H1 (cell line): ENCODE measurements around the gene IFI30. TPM values are rescaled to one million over a fixed set of nuclear protein-coding genes. Genes with fewer than 3 reads are reported as not detected.

Experiments used
- CTCF ChIA-PET: fragments of 300-600 bp; sonication (Branson Sonifier 250); formaldehyde crosslinking; loops from one replicate; lab custom pipeline; 2021; ENCODE audit not compliant: partially characterized antibody; lab: Charles Lee
- POLR2A ChIA-PET: fragments of 300-600 bp; sonication (Branson Sonifier 250); formaldehyde crosslinking; loops from one replicate; lab custom pipeline; 2021; ENCODE audit warnings: inconsistent platforms; ENCODE audit not compliant: partially characterized antibody; lab: Charles Lee
- DNase-seq, 2 experiments: peaks; one replicate each; pipeline versions ENCODE4 v3.0.0 to v3.0.0-alpha.2; 2010 to 2022; ENCODE audit warnings: low spot score in 2 of 2, low read depth in 1 of 2, mixed read lengths in 1 of 2
- FAIRE-seq: peaks from 2 replicates; lab custom pipeline; 2011; peaks lifted over from hg19 to GRCh38; lab: Jason Lieb, UNC
- H2AFZ ChIP-seq: 2 replicates; pipeline ENCODE4 v1.8.1; 2012; ENCODE audit warnings: low read length, inconsistent platforms
- H2AK5ac ChIP-seq: 2 replicates; pipeline ENCODE4 v1.6.1; 2013; ENCODE audit warnings: low read depth, low read length
- H2BK120ac ChIP-seq: replicated peaks from 2 replicates; pipeline ENCODE3; 2013; ENCODE audit warnings: low read depth, low read length, inconsistent platforms
- H2BK12ac ChIP-seq: 2 replicates; pipeline ENCODE4 v1.6.1; 2013; ENCODE audit warnings: low read depth, low read length
- H2BK15ac ChIP-seq: 2 replicates; pipeline ENCODE4 v1.6.1; 2013; ENCODE audit warnings: low read length
- H2BK20ac ChIP-seq: 2 replicates; pipeline ENCODE4 v1.6.1; 2013; ENCODE audit warnings: low read length
- H2BK5ac ChIP-seq: 2 replicates; pipeline ENCODE4 v1.6.1; 2013; ENCODE audit warnings: low read depth, low read length
- H3K14ac ChIP-seq: 2 replicates; pipeline ENCODE4 v1.6.1; 2013; ENCODE audit warnings: inconsistent platforms; ENCODE audit not compliant: insufficient read length
- H3K18ac ChIP-seq: 2 replicates; pipeline ENCODE4 v1.6.1; 2013; ENCODE audit warnings: low read length; ENCODE audit errors: extremely low read depth
- H3K23ac ChIP-seq: 2 replicates; pipeline ENCODE4 v1.6.1; 2013; ENCODE audit warnings: inconsistent platforms; ENCODE audit not compliant: insufficient read length
- H3K23me2 ChIP-seq: 2 replicates; pipeline ENCODE4 v1.6.1; 2013; ENCODE audit warnings: low read depth, low read length
- H3K27ac ChIP-seq: 2 replicates; pipeline ENCODE4 v1.6.1; 2011; ENCODE audit warnings: low read depth, low read length, inconsistent platforms
- H3K27me3 ChIP-seq, 4 experiments: replicated peaks in 1 of 4; 1 replicate in 1 of 4; 2 replicates in 3 of 4; pipeline versions ENCODE4 v1.6.1 to v1.8.1; 2011 to 2013; ENCODE audit warnings: low read length in 3 of 4, mild to moderate bottlenecking in 3 of 4, inconsistent platforms in 2 of 4, mixed read lengths in 2 of 4, moderate library complexity in 1 of 4; ENCODE audit not compliant: control insufficient read depth in 3 of 4, insufficient read depth in 3 of 4; ENCODE audit errors: extremely low read depth in 1 of 4
- H3K36me3 ChIP-seq, 4 experiments: 2 replicates each; pipeline versions ENCODE4 v1.6.1 to v1.8.1; 2011 to 2013; ENCODE audit warnings: mild to moderate bottlenecking in 4 of 4, low read length in 3 of 4, moderate library complexity in 2 of 4, control low read depth in 1 of 4, inconsistent platforms in 1 of 4; ENCODE audit not compliant: insufficient read depth in 4 of 4, control insufficient read depth in 2 of 4
- H3K4ac ChIP-seq: replicated peaks from 2 replicates; pipeline ENCODE3; 2013; ENCODE audit warnings: low read length, low read depth, mixed read lengths, inconsistent platforms; ENCODE audit not compliant: insufficient read length
- H3K4me1 ChIP-seq, 4 experiments: replicated peaks in 1 of 4; 1 replicate in 1 of 4; 2 replicates in 3 of 4; pipeline versions ENCODE4 v1.6.1 to v1.8.1; 2011 to 2013; ENCODE audit warnings: low read length in 3 of 4, inconsistent platforms in 2 of 4, mixed read lengths in 1 of 4; ENCODE audit not compliant: insufficient read depth in 4 of 4, control insufficient read depth in 3 of 4
- H3K4me2 ChIP-seq, 2 experiments: 2 replicates each; pipeline versions ENCODE4 v1.6.1 to v1.8.1; 2011 to 2013; ENCODE audit warnings: low read depth in 2 of 2, low read length in 2 of 2, control low read depth in 1 of 2, inconsistent platforms in 1 of 2, mild to moderate bottlenecking in 1 of 2; ENCODE audit not compliant: insufficient read depth in 1 of 2
- H3K4me3 ChIP-seq, 4 experiments: fragments of 200-600, 300-600 bp in 1 of 4; sonication (generic), shearing (Covaris generic), sonication (Bioruptor Twin) in 1 of 4; 2 replicates each; pipeline versions ENCODE4 v1.5.1 to v1.8.1; 2011 to 2016; ENCODE audit warnings: low read length in 4 of 4, low read depth in 3 of 4, control low read depth in 2 of 4, inconsistent platforms in 2 of 4, mild to moderate bottlenecking in 2 of 4, mixed read lengths in 1 of 4, moderate library complexity in 1 of 4; ENCODE audit not compliant: insufficient read depth in 2 of 4; ENCODE audit errors: extremely low read depth in 1 of 4
- H3K56ac ChIP-seq: replicated peaks from 2 replicates; pipeline ENCODE3; 2013; ENCODE audit warnings: low read depth, mild to moderate bottlenecking, mixed read lengths, low read length, inconsistent platforms; ENCODE audit not compliant: insufficient read length
- H3K79me1 ChIP-seq: 2 replicates; pipeline ENCODE4 v1.6.1; 2013; ENCODE audit warnings: low read depth, low read length, control low read depth
- H3K79me2 ChIP-seq, 2 experiments: 2 replicates each; pipeline versions ENCODE4 v1.6.1 to v1.8.1; 2012 to 2013; ENCODE audit warnings: low read length in 2 of 2, mild to moderate bottlenecking in 2 of 2, inconsistent platforms in 1 of 2; ENCODE audit not compliant: insufficient read depth in 2 of 2, control insufficient read depth in 1 of 2
- H3K9ac ChIP-seq, 4 experiments: replicated peaks in 1 of 4; 1 replicate in 1 of 4; 2 replicates in 3 of 4; pipeline versions ENCODE4 v1.6.1 to v1.8.1; 2011 to 2013; ENCODE audit warnings: low read depth in 3 of 4, low read length in 3 of 4, control low read depth in 2 of 4, mild to moderate bottlenecking in 2 of 4, moderate library complexity in 2 of 4, inconsistent platforms in 1 of 4; ENCODE audit errors: extremely low read depth in 1 of 4
- H3K9me3 ChIP-seq, 2 experiments: 2 replicates each; pipeline versions ENCODE4 v1.6.1 to v1.8.1; 2012 to 2013; ENCODE audit warnings: mild to moderate bottlenecking in 2 of 2, moderate library complexity in 2 of 2, control low read depth in 1 of 2, inconsistent platforms in 1 of 2, low read depth in 1 of 2, low read length in 1 of 2, mixed read lengths in 1 of 2; ENCODE audit not compliant: insufficient read depth in 2 of 2
- H4K20me1 ChIP-seq, 2 experiments: replicated peaks in 1 of 2; 2 replicates each; pipeline versions ENCODE3 to v1.8.1; 2011 to 2013; ENCODE audit warnings: inconsistent platforms in 2 of 2, low read length in 2 of 2, mild to moderate bottlenecking in 1 of 2; ENCODE audit not compliant: insufficient read depth in 2 of 2, control insufficient read depth in 1 of 2
- H4K5ac ChIP-seq: 2 replicates; pipeline ENCODE4 v1.6.1; 2013; ENCODE audit warnings: low read length, low read depth, mixed read lengths, inconsistent platforms; ENCODE audit not compliant: insufficient read length
- H4K8ac ChIP-seq: 2 replicates; pipeline ENCODE4 v1.8.0; 2013; ENCODE audit warnings: mild to moderate bottlenecking, moderate library complexity, low read length, inconsistent platforms; ENCODE audit not compliant: insufficient read depth; ENCODE audit errors: extremely low read depth
- H4K91ac ChIP-seq: replicated peaks from 2 replicates; pipeline ENCODE3; 2013; ENCODE audit warnings: low read length, mixed read lengths, inconsistent platforms; ENCODE audit not compliant: insufficient read length
- CEBPB ChIP-seq: IDR thresholded peaks from 2 replicates; pipeline ENCODE4 v1.6.1; 2012; ENCODE audit warnings: low read depth, low read length
- EP300 ChIP-seq, 2 experiments: IDR thresholded peaks; 1 replicate in 1 of 2; 2 replicates in 1 of 2; pipeline ENCODE4 v1.6.1; 2011 to 2012; ENCODE audit warnings: low read depth in 2 of 2, low read length in 2 of 2, mild to moderate bottlenecking in 2 of 2, borderline replicate concordance in 1 of 2, inconsistent platforms in 1 of 2, moderate library complexity in 1 of 2
- JUN ChIP-seq: IDR thresholded peaks from 2 replicates; pipeline ENCODE4 v1.6.1; 2011; ENCODE audit warnings: low read depth, mild to moderate bottlenecking, improper control_type of control experiment, low read length
- JUND ChIP-seq: IDR thresholded peaks from 2 replicates; pipeline ENCODE4 v1.6.1; 2011; ENCODE audit warnings: mild to moderate bottlenecking, improper control_type of control experiment, low read length
- PHF8 ChIP-seq: fragments of 200-600 bp; sonication (generic); conservative IDR thresholded peaks from 2 replicates; pipeline ENCODE4 v1.7.1; 2012; ENCODE audit warnings: low read depth, mild to moderate bottlenecking, inconsistent platforms, low read length, moderate library complexity
- RAD21 ChIP-seq, 2 experiments: IDR thresholded peaks in 1 of 2; conservative IDR thresholded peaks in 1 of 2; 2 replicates each; pipeline ENCODE4 v1.6.1; 2011; ENCODE audit warnings: low read depth in 2 of 2, low read length in 2 of 2, improper control_type of control experiment in 1 of 2, inconsistent platforms in 1 of 2, mild to moderate bottlenecking in 1 of 2, moderate library complexity in 1 of 2
- RBBP5 ChIP-seq: IDR thresholded peaks from 2 replicates; pipeline ENCODE4 v1.7.1; 2012; ENCODE audit warnings: low read depth, mild to moderate bottlenecking, inconsistent platforms, low read length, moderate library complexity, borderline replicate concordance
- RFX5 ChIP-seq: IDR thresholded peaks from 2 replicates; pipeline ENCODE4 v1.6.1; 2011; ENCODE audit warnings: low read depth, low read length, improper control_type of control experiment, borderline replicate concordance
- RXRA ChIP-seq: IDR thresholded peaks from 2 replicates; pipeline ENCODE4 v1.6.1; 2011; ENCODE audit warnings: low read depth, mild to moderate bottlenecking, low read length, moderate library complexity; ENCODE audit not compliant: insufficient read depth
- SP1 ChIP-seq: IDR thresholded peaks from 2 replicates; pipeline ENCODE4 v1.6.1; 2011; ENCODE audit warnings: low read depth, low read length
- SP4 ChIP-seq: IDR thresholded peaks from 2 replicates; pipeline ENCODE4 v1.6.1; 2012; ENCODE audit warnings: low read length, inconsistent platforms
- TCF12 ChIP-seq: IDR thresholded peaks from 2 replicates; pipeline ENCODE4 v1.6.1; 2011; ENCODE audit warnings: low read depth, mild to moderate bottlenecking, low read length
- ZNF274 ChIP-seq: IDR thresholded peaks from 2 replicates; pipeline ENCODE4 v1.7.0; 2012; ENCODE audit warnings: low read length, borderline replicate concordance; ENCODE audit errors: extremely low read depth
- WGBS, 2 experiments: shearing (Covaris generic) in 1 of 2; methylation state at CpG; one replicate each; pipeline versions ENCODE4 v1.1.6 to v1.1.7; 2013 to 2015; ENCODE audit warnings: low lambda C conversion rate in 2 of 2, mixed read lengths in 2 of 2, inconsistent platforms in 1 of 2, low coverage in 1 of 2, missing lambda C conversion rate in 1 of 2; ENCODE audit not compliant: insufficient replicate concordance in 2 of 2, insufficient coverage in 1 of 2, insufficient read length in 1 of 2; ENCODE audit errors: extremely low coverage in 1 of 2, missing lambda C conversion rate in 1 of 2; 5-methylcytosine and 5-hydroxymethylcytosine counted together
- polyA plus RNA-seq, 7 experiments: library from polyadenylated mRNA; depleted of rRNA in 3 of 7; stranded (reverse) in 5 of 7; unstranded in 2 of 7; fragments of >200 nt in 5 of 7; fragments of 200-250 nt in 2 of 7; gene quantifications; 1 replicate in 5 of 7; 2 replicates in 1 of 7; 4 replicates in 1 of 7; pipeline versions ENCODE4 v1.2.1 to v1.2.3, GENCODE V29; 2011 to 2013; ENCODE audit warnings: missing spikeins in 2 of 7, mixed read lengths in 2 of 7
- total RNA-seq: library from RNA; stranded (reverse); fragmentation: NEBNext Ultra II Directional; extraction: Animal tissue kit (Norgen Biotek cat#: 25700); gene quantifications from 2 replicates; pipeline ENCODE4 v1.2.1, GENCODE V29; 2021

Gene IFI30
- total and polyA plus RNA-seq, 2 of the 8 experiments (the other 6 are each of a cell fraction or from before 2014, with no cell fraction given): 28.9 to 62.4 TPM

DNA sequence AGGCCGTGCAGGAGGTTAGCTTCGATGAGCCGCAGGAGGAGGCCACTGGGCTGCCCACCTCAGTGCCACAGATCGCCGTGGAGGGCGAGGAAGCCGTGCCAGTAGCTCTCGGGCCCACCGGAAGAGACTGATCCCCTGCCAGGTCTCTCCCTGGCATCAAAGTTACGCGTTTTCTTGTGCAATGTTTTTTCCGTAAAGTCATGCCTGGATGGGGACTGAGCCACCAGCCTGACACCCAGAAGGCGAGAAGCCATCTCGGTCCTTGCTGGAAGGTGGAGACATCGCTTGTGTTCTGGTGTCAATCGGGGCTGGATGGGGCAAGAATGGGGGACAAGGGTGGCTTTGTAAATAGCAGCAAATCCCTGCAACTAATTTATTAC, 24.0 kb upstream of the IFI30 start:
- FAIRE-seq (no peak), DNase-seq (no peak)
- Histone ChIP-seq H3K4me2 (no peak overlapping the region), H3K9ac (no peak overlapping the region), H2BK20ac (no peak overlapping the region), H3K27ac (no peak overlapping the region), H4K20me1 (peaks cover 6% of the 10 kb centered on the region in 2 experiments), H3K4me1 (peaks cover 0 to 7% (median 2%) of the 10 kb centered on the region in 4 experiments; a peak in 4 of 7 replicates), H3K23ac (no peak overlapping the region), H4K5ac (no peak overlapping the region), H3K79me2 (no peaks in the 10 kb centered on the region), H2AFZ (no peak overlapping the region), H3K36me3 (peaks cover 0 to 11% (median 5%) of the 10 kb centered on the region in 4 experiments; a peak in 4 of 8 replicates), H3K14ac (no peak overlapping the region), H2AK5ac (no peak overlapping the region), H3K4me3 (no peak overlapping the region), H3K27me3 (no peaks in the 10 kb centered on the region), H3K56ac (no peak overlapping the region), H3K23me2 (peaks cover 13% of the 10 kb centered on the region), H2BK15ac (no peak overlapping the region), H4K8ac (no peak overlapping the region), H2BK120ac (no peak overlapping the region), H2BK12ac (no peak overlapping the region), H4K91ac (no peak overlapping the region), H2BK5ac (no peak overlapping the region), H3K9me3 (no peaks in the 10 kb centered on the region), H3K4ac (no peak overlapping the region), H3K18ac (no peak overlapping the region), H3K79me1 (peaks cover 2% of the 10 kb centered on the region; the same call in 1 of the 2 replicates)
- POLR2A ChIA-PET: interaction anchor here (1.1 kb wide), 1 partner anchor 19 kb away, joined by 3 read pairs; no protein-coding TSS in a partner anchor
- 85% methylated on average over 16 of the region's 16 CpGs; no CpG with 5 or more reads in 1 of the 2 experiments for WGBS, 2 experiments
- no peak for TF ChIP-seq RFX5
- no peak for TF ChIP-seq PHF8
- no peak for TF ChIP-seq TCF12
- no peak for TF ChIP-seq JUND
- no peak for TF ChIP-seq RBBP5
- TF ChIP-seq RAD21 (IDR thresholded peaks at IDR 0.05 in 1 of 2, conservative IDR thresholded peaks at IDR 0.05 in 1 of 2; ENCODE audit: low read depth in 2 of 2, low read length in 2 of 2): no peak
- TF ChIP-seq EP300 (IDR thresholded peaks at IDR 0.05; ENCODE audit: borderline replicate concordance in 1 of 2, low read depth in 2 of 2, low read length in 2 of 2): no peak
- no peak for TF ChIP-seq JUN
- TF ChIP-seq SP4: no peak
- no peak for TF ChIP-seq ZNF274
- TF ChIP-seq SP1: no peak
- TF ChIP-seq CEBPB: no peak
- TF ChIP-seq RXRA: no peak
- CTCF ChIA-PET: interaction anchor here (0.6 to 1.4 kb wide), 6 partner anchors 10 to 1267 kb away, joined by 3 read pairs; no protein-coding TSS in a partner anchor
